ENCODE data around the gene ACSS2.

GRCh38 chr20:34915131-34915530, 38.7 kb downstream of the ACSS2 start:
- no peak for TF ChIP-seq CTCF (IDR thresholded peaks at IDR 0.05)
- TF ChIP-seq POLR2A (IDR thresholded peaks at IDR 0.05), result no peak
